ENCODE measurements around the gene HMGCR. TPM values are rescaled to one million over a fixed set of nuclear protein-coding genes. Genes with fewer than 3 reads are reported as not detected.
A peak's percentile ranks its signal among the peaks of the same experiment; 100 is the strongest.

Gene HMGCR
- polyA plus RNA-seq, 2 of the 4 experiments (the other 2 are of a cell fraction): 25.9 to 35.0 TPM

- FAIRE-seq (no peak), ATAC-seq (no peak), DNase-seq (ENCODE audit: low read depth in 1 of 2, low spot score in 1 of 2) (no peak)
- WGBS (ENCODE audit: missing lambda C conversion rate): 64% methylated on average over 2 of the region's 2 CpGs
- Histone ChIP-seq H3K4me1 (peaks cover 23% of the 10 kb centered on the region; the same call in 2 of the 3 replicates), H3K9me3 (no peaks in the 10 kb centered on the region), H3K4me3 (no peak overlapping the region), H3K4me2 (peak overlapping the region; percentile 79), H3K27ac (peak overlapping the region; percentile 82 to 95; a peak in 4 of 6 replicates)
- ChIA-PET POLR2A (no interaction called here), CTCF (no interaction called here)
- TF ChIP-seq FOSL2 (IDR thresholded peaks at IDR 0.05) (no peak), FOSL2 (CRISPR knock-in tag; IDR thresholded peaks at IDR 0.05) (no peak), HES2 (IDR thresholded peaks at IDR 0.05) (no peak), JUN (IDR thresholded peaks at IDR 0.05) (no peak), MYC (IDR thresholded peaks at IDR 0.05; ENCODE audit: borderline replicate concordance, low read length) (no peak), MAFK (IDR thresholded peaks at IDR 0.05; ENCODE audit: partially characterized antibody) (no peak), RFX5 (IDR thresholded peaks at IDR 0.05) (no peak), POLR2AphosphoS2 (conservative IDR thresholded peaks at IDR 0.05; ENCODE audit: low read length) (no peak), HMGXB4 (CRISPR knock-in tag; IDR thresholded peaks at IDR 0.05; ENCODE audit: borderline replicate concordance) (no peak), SREBF2 (IDR thresholded peaks at IDR 0.05) (no peak), ZSCAN20 (CRISPR knock-in tag; IDR thresholded peaks at IDR 0.05) (no peak), EHMT2 (IDR thresholded peaks at IDR 0.05; ENCODE audit: low read depth) (no peak), POLR2A (IDR thresholded peaks at IDR 0.05; ENCODE audit: low read length) (no peak), ZC3H11A (IDR thresholded peaks at IDR 0.05) (no peak), KDM1A (IDR thresholded peaks at IDR 0.05; ENCODE audit: low read depth) (no peak)
Observed at GRCh38 chr5:75335486-75335885, 1.5 kb upstream of the HMGCR start.

GRCh38 chr5:75335952-75336614 is 937 bp upstream of the HMGCR start:
- FAIRE-seq (no peak), ATAC-seq (peak; percentile 85 to 86), DNase-seq (ENCODE audit: low read depth in 1 of 2, low spot score in 1 of 2) (peak; percentile 67 to 90)
- H3K4me3 ChIP-seq: peak overlapping the region; percentile 84
- H3K4me2 ChIP-seq: peak overlapping the region; percentile 79
- peak overlapping the region; percentile 82 to 95 for H3K27ac ChIP-seq
- H3K9me3 ChIP-seq: no peaks in the 10 kb centered on the region
- TF ChIP-seq PHF8 (IDR thresholded peaks at IDR 0.05; ENCODE audit: borderline replicate concordance, low read depth) (no peak), KDM5A (IDR thresholded peaks at IDR 0.05) (no peak), RAD21 (conservative IDR thresholded peaks at IDR 0.05 in 1 of 2, IDR thresholded peaks at IDR 0.05 in 1 of 2) (peak in 1 of 2 experiments; percentile 16; a peak in 1 of 5 replicates), FOSB (CRISPR knock-in tag; IDR thresholded peaks at IDR 0.05) (no peak), CHD2 (IDR thresholded peaks at IDR 0.05; ENCODE audit: low read length, partially characterized antibody) (no peak), SMC3 (IDR thresholded peaks at IDR 0.05) (no peak), RNF2 (IDR thresholded peaks at IDR 0.05; ENCODE audit: borderline replicate concordance, low read depth) (no peak), USF2 (IDR thresholded peaks at IDR 0.05) (no peak), MAZ (IDR thresholded peaks at IDR 0.05; ENCODE audit: borderline replicate concordance, low read depth, low read length) (no peak), ZFP36 (IDR thresholded peaks at IDR 0.05; ENCODE audit: borderline replicate concordance, partially characterized antibody) (no peak), MAFK (IDR thresholded peaks at IDR 0.05; ENCODE audit: partially characterized antibody) (peak; percentile 63)
- ChIA-PET POLR2A (interaction anchor here (0.6 to 1.8 kb wide), 11 partner anchors 15 to 411 kb away, joined by 3 to 34 read pairs (median 5); partner anchors contain the start of genes ANKRD31, CERT1, POC5 and POLK), CTCF (interaction anchor here (0.6 to 1.9 kb wide), 13 partner anchors 8 to 413 kb away, joined by 3 to 18 read pairs (median 4); partner anchors contain the start of gene ANKRD31)
- peaks cover 29% of the 10 kb centered on the region for H3K4me1 ChIP-seq
- WGBS (ENCODE audit: missing lambda C conversion rate): 7% methylated on average over 12 of the region's 12 CpGs

All from A549 (cell line).